ENCODE results near the gene FAM20A. TPM values are rescaled to one million over a fixed set of nuclear protein-coding genes. Genes with fewer than 3 reads are reported as not detected.

FAM20A gene
- total and polyA plus RNA-seq, 2 of the 8 experiments (the other 6 are each of a cell fraction or from before 2014, with no cell fraction given), result 3.6 to 11.9 TPM

DNA sequence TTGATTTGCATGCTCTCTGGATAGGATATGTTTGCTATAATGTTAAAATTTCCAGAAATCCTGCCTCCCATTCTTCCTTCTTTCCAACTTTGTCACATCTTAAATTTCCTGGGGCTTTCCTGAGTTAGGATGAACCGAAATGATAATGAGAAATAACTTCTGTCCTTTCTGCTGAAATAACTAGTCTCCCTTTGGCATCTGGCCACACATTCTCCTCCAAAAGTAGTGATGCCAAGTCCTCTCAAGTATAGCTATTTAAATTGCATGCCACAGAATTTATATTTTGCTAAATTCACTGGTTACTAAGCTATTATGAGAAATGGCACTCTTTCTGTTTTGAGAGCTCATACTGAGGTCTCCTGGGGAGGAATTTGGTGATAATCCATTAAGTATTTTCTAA, 30.6 kb downstream of the FAM20A start:
- Histone ChIP-seq H2BK12ac (ENCODE audit: low read depth, low read length) (no peak overlapping the region), H3K4me1 (replicated peaks in 1 of 4; ENCODE audit: control insufficient read depth in 3 of 4, insufficient read depth in 4 of 4, low read length in 3 of 4) (no peaks in the 10 kb centered on the region), H3K23ac (ENCODE audit: insufficient read length) (no peak overlapping the region), H4K8ac (ENCODE audit: extremely low read depth, insufficient read depth, low read length) (no peak overlapping the region), H3K27ac (ENCODE audit: low read depth, low read length) (no peak overlapping the region), H4K5ac (ENCODE audit: insufficient read length, low read depth, low read length) (no peak overlapping the region), H3K56ac (replicated peaks; ENCODE audit: insufficient read length, low read depth, low read length) (no peak overlapping the region), H3K23me2 (ENCODE audit: low read depth, low read length) (no peaks in the 10 kb centered on the region), H3K4me2 (ENCODE audit: insufficient read depth in 1 of 2, low read depth in 2 of 2, low read length in 2 of 2) (no peak overlapping the region), H2BK120ac (replicated peaks; ENCODE audit: low read depth, low read length) (no peak overlapping the region), H3K79me2 (ENCODE audit: control insufficient read depth in 1 of 2, insufficient read depth in 2 of 2, low read length in 2 of 2) (no peaks in the 10 kb centered on the region), H3K4ac (replicated peaks; ENCODE audit: insufficient read length, low read depth, low read length) (no peak overlapping the region), H2BK15ac (ENCODE audit: low read length) (no peak overlapping the region), H2BK5ac (ENCODE audit: low read depth, low read length) (no peak overlapping the region), H3K79me1 (ENCODE audit: low read depth, low read length) (no peaks in the 10 kb centered on the region), H2AFZ (ENCODE audit: low read length) (no peak overlapping the region), H3K27me3 (replicated peaks in 1 of 4; ENCODE audit: control insufficient read depth in 3 of 4, extremely low read depth in 1 of 4, insufficient read depth in 3 of 4, low read length in 3 of 4) (no peaks in the 10 kb centered on the region), H4K91ac (replicated peaks; ENCODE audit: insufficient read length, low read length) (no peak overlapping the region), H3K9me3 (ENCODE audit: insufficient read depth in 2 of 2, low read depth in 1 of 2, low read length in 1 of 2) (no peaks in the 10 kb centered on the region), H2AK5ac (ENCODE audit: low read depth, low read length) (no peak overlapping the region), H3K9ac (replicated peaks in 1 of 4; ENCODE audit: extremely low read depth in 1 of 4, low read depth in 3 of 4, low read length in 3 of 4) (no peak overlapping the region), H3K36me3 (ENCODE audit: control insufficient read depth in 2 of 4, insufficient read depth in 4 of 4, low read length in 3 of 4) (peaks cover 0 to 8% (median 0%) of the 10 kb centered on the region in 4 experiments; a peak in 1 of 8 replicates), H2BK20ac (ENCODE audit: low read length) (no peak overlapping the region), H3K4me3 (ENCODE audit: extremely low read depth in 1 of 4, insufficient read depth in 2 of 4, low read depth in 3 of 4, low read length in 4 of 4) (no peak overlapping the region), H4K20me1 (replicated peaks in 1 of 2; ENCODE audit: control insufficient read depth in 1 of 2, insufficient read depth in 2 of 2, low read length in 2 of 2) (no peaks in the 10 kb centered on the region), H3K14ac (ENCODE audit: insufficient read length) (no peak overlapping the region), H3K18ac (ENCODE audit: extremely low read depth, low read length) (no peak overlapping the region)
- ChIA-PET POLR2A (ENCODE audit: partially characterized antibody) (no interaction called here), CTCF (ENCODE audit: partially characterized antibody) (interaction anchor here (1.0 to 1.3 kb wide), 4 partner anchors 9 to 44 kb away, joined by 3 to 6 read pairs (median 4); no protein-coding TSS in a partner anchor)
- FAIRE-seq (no peak), DNase-seq (ENCODE audit: low read depth in 1 of 2, low spot score in 2 of 2) (no peak)
- 96% methylated on average over 1 of the region's 1 CpG; no CpG with 5 or more reads in 1 of the 2 experiments for WGBS, 2 experiments (ENCODE audit: extremely low coverage in 1 of 2, insufficient coverage in 1 of 2, insufficient read length in 1 of 2, insufficient replicate concordance in 2 of 2, low coverage in 1 of 2, low lambda C conversion rate in 2 of 2, missing lambda C conversion rate in 1 of 2)
- TF ChIP-seq TEAD4 (IDR thresholded peaks at IDR 0.05; ENCODE audit: low read depth, low read length) (no peak), HDAC6 (IDR thresholded peaks at IDR 0.05; ENCODE audit: low read depth, low read length) (no peak), SP2 (IDR thresholded peaks at IDR 0.05; ENCODE audit: low read length) (no peak), CREB1 (IDR thresholded peaks at IDR 0.05) (no peak), BCL11A (IDR thresholded peaks at IDR 0.05; ENCODE audit: low read depth in 2 of 2, low read length in 2 of 2) (no peak), NANOG (IDR thresholded peaks at IDR 0.05; ENCODE audit: insufficient read depth, low read depth, low read length, poor library complexity, severe bottlenecking) (no peak), SP1 (IDR thresholded peaks at IDR 0.05; ENCODE audit: low read depth, low read length) (no peak), TAF7 (optimal IDR thresholded peaks at IDR 0.05; ENCODE audit: borderline replicate concordance, low read depth, low read length) (no peak), EGR1 (IDR thresholded peaks at IDR 0.05; ENCODE audit: borderline replicate concordance, low read depth, low read length) (no peak), NRF1 (IDR thresholded peaks at IDR 0.05; ENCODE audit: low read depth, low read length) (no peak)
